ENCODE data around the gene IL4R.

GRCh38 chr16:27318392-27319256, 4.8 kb downstream of the IL4R start:
- TF ChIP-seq POLR2AphosphoS5 (IDR thresholded peaks at IDR 0.05): peak in 1 of 4 donors; percentile 47
- TF ChIP-seq, protein P1, sequence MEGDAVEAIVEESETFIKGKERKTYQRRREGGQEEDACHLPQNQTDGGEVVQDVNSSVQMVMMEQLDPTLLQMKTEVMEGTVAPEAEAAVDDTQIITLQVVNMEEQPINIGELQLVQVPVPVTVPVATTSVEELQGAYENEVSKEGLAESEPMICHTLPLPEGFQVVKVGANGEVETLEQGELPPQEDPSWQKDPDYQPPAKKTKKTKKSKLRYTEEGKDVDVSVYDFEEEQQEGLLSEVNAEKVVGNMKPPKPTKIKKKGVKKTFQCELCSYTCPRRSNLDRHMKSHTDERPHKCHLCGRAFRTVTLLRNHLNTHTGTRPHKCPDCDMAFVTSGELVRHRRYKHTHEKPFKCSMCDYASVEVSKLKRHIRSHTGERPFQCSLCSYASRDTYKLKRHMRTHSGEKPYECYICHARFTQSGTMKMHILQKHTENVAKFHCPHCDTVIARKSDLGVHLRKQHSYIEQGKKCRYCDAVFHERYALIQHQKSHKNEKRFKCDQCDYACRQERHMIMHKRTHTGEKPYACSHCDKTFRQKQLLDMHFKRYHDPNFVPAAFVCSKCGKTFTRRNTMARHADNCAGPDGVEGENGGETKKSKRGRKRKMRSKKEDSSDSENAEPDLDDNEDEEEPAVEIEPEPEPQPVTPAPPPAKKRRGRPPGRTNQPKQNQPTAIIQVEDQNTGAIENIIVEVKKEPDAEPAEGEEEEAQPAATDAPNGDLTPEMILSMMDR (IDR thresholded peaks at IDR 0.05): no peak
